Omental fat pad (tissue), 4 donors: ENCODE measurements around the gene CALD1. TPM values are rescaled to one million over a fixed set of nuclear protein-coding genes. Genes with fewer than 3 reads are reported as not detected.
A peak's percentile ranks its signal among the peaks of the same experiment; 100 is the strongest.

Experiments
- ATAC-seq: fragments of 150-250 bp; one replicate; pipeline ENCODE4 v1.9.1; 2016; ENCODE audit warnings: mild to moderate bottlenecking, moderate library complexity; ENCODE audit not compliant: low FRiP score
- DNase-seq: peaks from one replicate; pipeline ENCODE4 v3.0.0-alpha.2; 2019; ENCODE audit warnings: low spot score
- CTCF ChIP-seq, 3 donors: fragments of 450-650 bp; IDR thresholded peaks; one replicate each; pipeline ENCODE4 v1.5.1; 2016 to 2017; ENCODE audit warnings: antibody characterized with exemption in 3 of 3, mild to moderate bottlenecking in 3 of 3, moderate library complexity in 2 of 3
- total RNA-seq, 4 donors: library from RNA; depleted of rRNA; stranded (reverse); fragments of >200 nt; gene quantifications; one replicate each; pipeline ENCODE4 v1.1.0, GENCODE V29; 2016

CALD1 gene
- total RNA-seq, 4 donors from 2014 or later, result 195 to 347 (median 250) TPM

- TF ChIP-seq CTCF (IDR thresholded peaks at IDR 0.05), result no peak
- DNase-seq (no peak), ATAC-seq (no peak)
Measured at GRCh38 chr7:134758981-134759380, 20.5 kb upstream of the CALD1 start.

GRCh38 chr7:134761266-134761665 is 18.2 kb upstream of the CALD1 start:
- ATAC-seq (no peak), DNase-seq (no peak)
- no peak for TF ChIP-seq CTCF (IDR thresholded peaks at IDR 0.05)

- ATAC-seq (no peak), DNase-seq (no peak)
- no peak for TF ChIP-seq CTCF (IDR thresholded peaks at IDR 0.05)
Measured at GRCh38 chr7:134763960-134764359, 15.5 kb upstream of the CALD1 start.

GRCh38 chr7:134764365-134764764 is 15.1 kb upstream of the CALD1 start:
- DNase-seq, result no peak
- TF ChIP-seq CTCF (IDR thresholded peaks at IDR 0.05), result no peak

GRCh38 chr7:134766779-134767519 is 12.5 kb upstream of the CALD1 start:
- DNase-seq (no peak), ATAC-seq (peak; percentile 15)
- TF ChIP-seq CTCF (IDR thresholded peaks at IDR 0.05), result no peak

More at GRCh38 chr7:134764365-134764764, 15.1 kb upstream of the CALD1 start:
- no peak for ATAC-seq

GRCh38 chr7:134767520-134768168 is 11.8 kb upstream of the CALD1 start:
- DNase-seq, result no peak
- TF ChIP-seq CTCF (IDR thresholded peaks at IDR 0.05), result no peak
- ATAC-seq, result no peak

GRCh38 chr7:134768243-134768642 is 11.2 kb upstream of the CALD1 start:
- DNase-seq, result no peak
- no peak for TF ChIP-seq CTCF (IDR thresholded peaks at IDR 0.05)
- ATAC-seq, result no peak
